ENCODE data around the gene ZNF526. TPM values are rescaled to one million over a fixed set of nuclear protein-coding genes. Genes with fewer than 3 reads are reported as not detected.

The ZNF526 gene
- total RNA-seq, 2 experiments from 2014 or later: 5.0 to 6.2 TPM

GRCh38 chr19:42254089-42254849, 34.2 kb downstream of the ZNF526 start:
- ChIA-PET POLR2A (interaction anchor here (1.0 kb wide), 2 partner anchors 10 to 178 kb away, joined by 3 to 5 read pairs; partner anchors contain the start of gene ZNF574), CTCF (interaction anchor here (1.1 kb wide), 1 partner anchor 10 kb away, joined by 3 read pairs; no protein-coding TSS in a partner anchor)
- ATAC-seq (ENCODE audit: poor library complexity) (peak; percentile 50), DNase-seq (peak; percentile 61 to 89 (median 76))
- Histone ChIP-seq H3K4me1 (ENCODE audit: insufficient read depth, low read length) (peaks cover 43% of the 10 kb centered on the region), H3K36me3 (ENCODE audit: insufficient read depth, low read length) (peaks cover 9% of the 10 kb centered on the region), H3K27ac (ENCODE audit: low read depth in 1 of 2, low read length in 2 of 2) (peak overlapping the region; percentile 97 to 98), H3K9me3 (ENCODE audit: control insufficient read depth in 1 of 2, insufficient read depth in 1 of 2, low read length in 2 of 2) (no peaks in the 10 kb centered on the region), H3K4me3 (ENCODE audit: low read length) (peak overlapping the region; percentile 100), H3K27me3 (ENCODE audit: control insufficient read depth in 1 of 2, insufficient read depth in 2 of 2, low read length in 2 of 2) (no peaks in the 10 kb centered on the region)
- Mint-ChIP-seq H3K4me3 (peak overlapping the region; percentile 93), H3K9me3 (no peaks in the 10 kb centered on the region), H3K27me3 (no peaks in the 10 kb centered on the region), H3K36me3 (ENCODE audit: low read depth) (peaks cover 16% of the 10 kb centered on the region), H3K27ac (peak overlapping the region; percentile 85), H3K4me1 (ENCODE audit: low read depth) (peaks cover 33% of the 10 kb centered on the region)
- TF ChIP-seq CTCF (IDR thresholded peaks at IDR 0.05): no peak
- intact Hi-C loops (cut with DNase I, micrococcal nuclease): loop anchor here (1.0 to 2.0 kb wide), 3 partner anchors 9 to 27 kb away; no protein-coding TSS in a partner anchor

- intact Hi-C loops (cut with DNase I, micrococcal nuclease): loop anchor here (1.0 to 2.0 kb wide), 5 partner anchors 10 to 26 kb away; no protein-coding TSS in a partner anchor
- Mint-ChIP-seq H3K4me1 (ENCODE audit: low read depth) (peaks cover 29% of the 10 kb centered on the region), H3K4me3 (peak within 1 kb of the TSS; percentile 93), H3K27ac (peak within 1 kb of the TSS; percentile 85), H3K27me3 (no peaks in the 10 kb centered on the region), H3K9me3 (no peaks in the 10 kb centered on the region), H3K36me3 (ENCODE audit: low read depth) (peaks cover 13% of the 10 kb centered on the region)
- peaks cover 3% of the 10 kb centered on the region for H3K36me3 ChIP-seq (ENCODE audit: insufficient read depth, low read length)
- peak within 1 kb of the TSS; percentile 100 for H3K4me3 ChIP-seq (ENCODE audit: low read length)
- POLR2A ChIA-PET: interaction anchor here (0.8 to 1.7 kb wide), 7 partner anchors 11 to 122 kb away, joined by 3 to 8 read pairs (median 5); partner anchors contain the start of genes CIC, GSK3A and ZNF526
- peak within 1 kb of the TSS; percentile 97 to 98 for H3K27ac ChIP-seq (ENCODE audit: low read depth in 1 of 2, low read length in 2 of 2)
- no peaks in the 10 kb centered on the region for H3K27me3 ChIP-seq (ENCODE audit: control insufficient read depth in 1 of 2, insufficient read depth in 2 of 2, low read length in 2 of 2)
- DNase-seq (peak; percentile 89 to 98 (median 92)), ATAC-seq (ENCODE audit: poor library complexity) (peak; percentile 75)
- no peaks in the 10 kb centered on the region for H3K9me3 ChIP-seq (ENCODE audit: control insufficient read depth in 1 of 2, insufficient read depth in 1 of 2, low read length in 2 of 2)
- CTCF ChIA-PET: interaction anchor here (0.9 to 1.7 kb wide), 2 partner anchors 10 to 25 kb away, joined by 3 to 12 read pairs; no protein-coding TSS in a partner anchor
- no peak for TF ChIP-seq CTCF (IDR thresholded peaks at IDR 0.05)
- H3K4me1 ChIP-seq (ENCODE audit: insufficient read depth, low read length): peaks cover 43% of the 10 kb centered on the region
Measured at GRCh38 chr19:42254850-42255765, 35.0 kb downstream of the ZNF526 start, which contains the start of gene ERF. Gene ERF, minus strand, starts transcription at chr19:42255128. Its CDS starts 129 bp downstream, at chr19:42254999.

Data from CD4-positive, alpha-beta T cell (primary cell).